HepG2 (cell line): Measurements from ENCODE around the gene SMYD1. TPM values are rescaled to one million over a fixed set of nuclear protein-coding genes. Genes with fewer than 3 reads are reported as not detected.

Source experiments
- ATAC-seq: fragments of 200-7000 bp; cut with Tn5 transposase; 3 replicates; pipeline ENCODE4 v1.9.1; 2020; ENCODE audit warnings: mild to moderate bottlenecking, moderate library complexity
- BruUV-seq: library from RNA; stranded (reverse); fragments of 400-500 nt; replicated peaks from 2 replicates; lab custom pipeline; 2021; lab: Mats Ljungman, UMichigan
- CTCF ChIA-PET: fragments of 300-600 bp; formaldehyde crosslinking; extraction: SDS; loops from one replicate; lab custom pipeline; 2021; ENCODE audit warnings: low total read pairs, inconsistent platforms, low intra/inter-chr PET ratio; lab: Yijun Ruan, JAX
- POLR2A ChIA-PET: fragments of 350-600 bp; sonication (Branson Sonifier 250); formaldehyde crosslinking; loops from one replicate; lab custom pipeline; 2020; ENCODE audit warnings: antibody characterized with exemption, inconsistent platforms; lab: Yijun Ruan, JAX
- DNase-seq: peaks from one replicate; pipeline ENCODE4 v3.0.0-alpha.2; 2015; ENCODE audit warnings: low spot score
- FAIRE-seq: peaks from 3 replicates; lab custom pipeline; 2011; peaks lifted over from hg19 to GRCh38; lab: Jason Lieb, UNC
- H2AFZ ChIP-seq: one replicate; pipeline ENCODE4 v1.6.1; 2011; ENCODE audit warnings: low read length, inconsistent platforms
- H3K27ac ChIP-seq: fragments of 300-600 bp; 3 replicates; pipeline ENCODE4 v1.8.0; 2011; ENCODE audit warnings: mixed run types, mild to moderate bottlenecking, mixed read lengths, low read length, inconsistent platforms; ENCODE audit not compliant: insufficient read depth; ENCODE audit errors: extremely low read length
- H3K27me3 ChIP-seq, 2 experiments: fragments of 200-600 bp in 1 of 2; 2 replicates in 1 of 2; 3 replicates in 1 of 2; pipeline versions ENCODE4 v1.6.0 to v1.8.0; 2011; ENCODE audit warnings: low read length in 2 of 2, mild to moderate bottlenecking in 2 of 2, moderate library complexity in 2 of 2, inconsistent platforms in 1 of 2; ENCODE audit not compliant: insufficient read depth in 2 of 2, control insufficient read depth in 1 of 2
- H3K36me3 ChIP-seq, 2 experiments: fragments of 200-600 bp in 1 of 2; replicated peaks in 1 of 2; 2 replicates in 1 of 2; 3 replicates in 1 of 2; pipeline versions ENCODE4 v1.5.1 to v1.8.0; 2011; ENCODE audit warnings: low read length in 2 of 2, inconsistent platforms in 1 of 2; ENCODE audit not compliant: insufficient read depth in 2 of 2, control insufficient read depth in 1 of 2
- H3K4me1 ChIP-seq: 2 replicates; pipeline ENCODE4 v1.5.1; 2012; ENCODE audit warnings: low read length, inconsistent platforms; ENCODE audit not compliant: insufficient read depth
- H3K4me2 ChIP-seq: 2 replicates; pipeline ENCODE4 v1.6.0; 2011; ENCODE audit warnings: low read depth, low read length, inconsistent platforms
- H3K4me3 ChIP-seq, 3 experiments: fragments of 200-600 bp in 1 of 3; sonication (generic), shearing (Covaris generic) in 1 of 3; replicated peaks in 1 of 3; 2 replicates each; pipeline ENCODE4 v1.5.1; 2011 to 2016; ENCODE audit warnings: low read length in 3 of 3, inconsistent platforms in 2 of 3, low read depth in 2 of 3, mild to moderate bottlenecking in 2 of 3, control low read depth in 1 of 3, mixed read lengths in 1 of 3; ENCODE audit not compliant: insufficient read depth in 1 of 3
- H3K79me2 ChIP-seq: one replicate; pipeline ENCODE4 v1.6.1; 2011; ENCODE audit warnings: low read length, inconsistent platforms; ENCODE audit not compliant: insufficient read depth
- H3K9ac ChIP-seq: 2 replicates; pipeline ENCODE4 v1.6.0; 2011; ENCODE audit warnings: mild to moderate bottlenecking, low read depth, low read length, inconsistent platforms; ENCODE audit not compliant: insufficient read depth
- H3K9me3 ChIP-seq: 2 replicates; pipeline ENCODE4 v1.5.1; 2012; ENCODE audit warnings: mild to moderate bottlenecking, low read length
- H4K20me1 ChIP-seq: 2 replicates; pipeline ENCODE4 v1.6.0; 2011; ENCODE audit warnings: inconsistent platforms, mild to moderate bottlenecking, low read length, moderate library complexity; ENCODE audit not compliant: insufficient read depth
- E2F2 ChIP-seq: sonication (generic); formaldehyde crosslinking; IDR thresholded peaks from 2 replicates; pipeline ENCODE4 v1.4.0; 2020; ENCODE audit warnings: missing genetic modification reagents, borderline replicate concordance
- HOMEZ ChIP-seq: IDR thresholded peaks from 2 replicates; pipeline ENCODE4 v1.6.1; 2016; ENCODE audit warnings: low read depth
- KLF15 ChIP-seq: sonication (generic); formaldehyde crosslinking; IDR thresholded peaks from 2 replicates; pipeline ENCODE4 v1.8.1; 2023; ENCODE audit warnings: borderline replicate concordance, mild to moderate bottlenecking, inconsistent platforms, missing genetic modification reagents, mixed read lengths
- PLRG1 ChIP-seq: fragments of 450-650 bp; conservative IDR thresholded peaks from 2 replicates; pipeline ENCODE4 v1.6.1; 2016
- POLR2AphosphoS5 ChIP-seq: IDR thresholded peaks from 2 replicates; pipeline ENCODE4 v1.6.1; 2012; ENCODE audit warnings: low read depth, low read length
- SNAPC2 ChIP-seq: sonication (generic); formaldehyde crosslinking; IDR thresholded peaks from 2 replicates; pipeline ENCODE4 v1.8.1; 2022; ENCODE audit warnings: mild to moderate bottlenecking, missing genetic modification reagents
- SPEN ChIP-seq: sonication (generic); formaldehyde crosslinking; IDR thresholded peaks from 2 replicates; pipeline ENCODE4 v1.5.1; 2020; ENCODE audit warnings: low read depth, mild to moderate bottlenecking, missing genetic modification reagents
- ZNF180 ChIP-seq: sonication (generic); formaldehyde crosslinking; IDR thresholded peaks from 2 replicates; pipeline ENCODE4 v1.4.0; 2020; ENCODE audit warnings: low read depth, missing genetic modification reagents, borderline replicate concordance
- ZNF550 ChIP-seq: sonication (generic); formaldehyde crosslinking; IDR thresholded peaks from 2 replicates; pipeline ENCODE4 v1.4.0; 2020; ENCODE audit warnings: mild to moderate bottlenecking, missing genetic modification reagents, borderline replicate concordance
- ZNF629 ChIP-seq: sonication (generic); formaldehyde crosslinking; conservative IDR thresholded peaks from 2 replicates; pipeline ENCODE4 v1.5.0; 2020; ENCODE audit warnings: missing genetic modification reagents
- ZNF75D ChIP-seq: sonication (generic); formaldehyde crosslinking; IDR thresholded peaks from 2 replicates; pipeline ENCODE4 v1.8.1; 2023; ENCODE audit warnings: missing genetic modification reagents, mild to moderate bottlenecking, borderline replicate concordance
- ZNF816 ChIP-seq: sonication (generic); formaldehyde crosslinking; IDR thresholded peaks from 2 replicates; pipeline ENCODE4 v1.8.0; 2022; ENCODE audit warnings: missing genetic modification reagents, mild to moderate bottlenecking, borderline replicate concordance
- ZSCAN5A ChIP-seq: sonication (generic); formaldehyde crosslinking; IDR thresholded peaks from 2 replicates; pipeline ENCODE4 v1.8.0; 2022; ENCODE audit warnings: mild to moderate bottlenecking, missing genetic modification reagents, borderline replicate concordance
- WGBS: methylation state at CpG from one replicate; pipeline ENCODE4 v1.1.6; 2017; ENCODE audit warnings: low lambda C conversion rate; 5-methylcytosine and 5-hydroxymethylcytosine counted together
- in situ Hi-C: cut with HindIII; loops from 2 replicates; pipeline ENCODE4 v1.10.0; 2017; ENCODE audit warnings: low pct_unique_long_range_greater_than_20kb; ENCODE audit not compliant: extremely low pct_ligation_motif_present
- intact Hi-C: fragments of 100-400 bp; cut with micrococcal nuclease; formaldehyde crosslinking; loops from one replicate; pipeline ENCODE4 v1.10.0; 2022; ENCODE audit not compliant: unreplicated experiment
- polyA plus RNA-seq, 8 experiments: library from polyadenylated mRNA; depleted of rRNA in 3 of 8; stranded (reverse) in 7 of 8; unstranded in 1 of 8; fragments of >200 nt; fragmentation: Illumina TruSeq in 4 of 8; extraction: Trizol in 4 of 8; gene quantifications; 2 replicates each; pipeline versions ENCODE4 v1.2.1 to v1.2.3, GENCODE V29; 2011 to 2016; ENCODE audit warnings: low read depth in 4 of 8, missing spikeins in 1 of 8, mixed read lengths in 1 of 8; ENCODE audit not compliant: insufficient read depth in 1 of 8
- total RNA-seq, 5 experiments: library from RNA; depleted of rRNA; stranded (reverse); fragments of >200 nt; fragmentation: Illumina TruSeq; extraction: Trizol; gene quantifications; 2 replicates each; pipeline ENCODE4 v1.2.3, GENCODE V29; 2016; ENCODE audit warnings: low read depth in 1 of 5

The SMYD1 gene
- total and polyA plus RNA-seq, 2 of the 13 experiments (the other 11 are each of a cell fraction or from before 2014, with no cell fraction given) = not detected

- TF ChIP-seq ZNF180 (CRISPR knock-in tag) = no peak
- no peak for TF ChIP-seq ZSCAN5A (CRISPR knock-in tag)
- no peak for TF ChIP-seq PLRG1
Measured at GRCh38 chr2:88053934-88054781, 13.5 kb upstream of the SMYD1 start (continued).

- intact Hi-C loops = loop anchor here (1.0 to 5.0 kb wide), 2 partner anchors 39 to 252 kb away; partner anchors contain the start of gene RNU2-63P
- Histone ChIP-seq H2AFZ (no peak overlapping the region), H3K79me2 (peaks cover 24% of the 10 kb centered on the region), H3K4me3 (peak overlapping the region; percentile 79 to 97 (median 96)), H3K4me1 (peaks cover 64% of the 10 kb centered on the region), H3K27ac (peak overlapping the region; percentile 93), H3K36me3 (0 out of 5 replicates have a peak, but pooled peaks cover 0 to 1% of the 10 kb centered on the region in 2 experiments), H3K9ac (peak overlapping the region; percentile 97), H3K27me3 (no peaks in the 10 kb centered on the region; a peak in 1 of 5 replicates), H4K20me1 (no peaks in the 10 kb centered on the region), H3K9me3 (no peaks in the 10 kb centered on the region), H3K4me2 (peak overlapping the region; percentile 76)
- BruUV-seq = TSS peak; percentile 57
- 7% methylated on average over 23 of the region's 25 CpGs for WGBS
- ATAC-seq (peak; percentile 5), FAIRE-seq (no peak), DNase-seq (no peak)
- ChIA-PET POLR2A (interaction anchor here (1.0 to 3.0 kb wide), 14 partner anchors 9 to 156 kb away, joined by 3 to 35 read pairs (median 6); partner anchors contain the start of genes FABP1 and RNU2-63P), CTCF (no interaction called here)
- in situ Hi-C loops = loop anchor here (25.0 kb wide), 1 partner anchor 407 kb away; the partner anchor contains the start of gene FOXI3
- TF ChIP-seq SPEN (CRISPR knock-in tag) (no peak), ZNF629 (CRISPR knock-in tag) (no peak), ZNF75D (no peak), KLF15 (no peak), ZNF550 (CRISPR knock-in tag) (no peak), SNAPC2 (CRISPR knock-in tag) (no peak), E2F2 (CRISPR knock-in tag) (0 out of 2 replicates have a peak, but pooled peaks have one; percentile 42), POLR2AphosphoS5 (0 out of 2 replicates have a peak, but pooled peaks have one; percentile 42), HOMEZ (CRISPR knock-in tag) (no peak), ZNF816 (peak; percentile 70; the same call in 1 of the 2 replicates)
Measured at GRCh38 chr2:88054782-88055370, 12.7 kb upstream of the SMYD1 start.
